Measurements from ENCODE around the gene MALT1.

The MALT1 gene

DNA sequence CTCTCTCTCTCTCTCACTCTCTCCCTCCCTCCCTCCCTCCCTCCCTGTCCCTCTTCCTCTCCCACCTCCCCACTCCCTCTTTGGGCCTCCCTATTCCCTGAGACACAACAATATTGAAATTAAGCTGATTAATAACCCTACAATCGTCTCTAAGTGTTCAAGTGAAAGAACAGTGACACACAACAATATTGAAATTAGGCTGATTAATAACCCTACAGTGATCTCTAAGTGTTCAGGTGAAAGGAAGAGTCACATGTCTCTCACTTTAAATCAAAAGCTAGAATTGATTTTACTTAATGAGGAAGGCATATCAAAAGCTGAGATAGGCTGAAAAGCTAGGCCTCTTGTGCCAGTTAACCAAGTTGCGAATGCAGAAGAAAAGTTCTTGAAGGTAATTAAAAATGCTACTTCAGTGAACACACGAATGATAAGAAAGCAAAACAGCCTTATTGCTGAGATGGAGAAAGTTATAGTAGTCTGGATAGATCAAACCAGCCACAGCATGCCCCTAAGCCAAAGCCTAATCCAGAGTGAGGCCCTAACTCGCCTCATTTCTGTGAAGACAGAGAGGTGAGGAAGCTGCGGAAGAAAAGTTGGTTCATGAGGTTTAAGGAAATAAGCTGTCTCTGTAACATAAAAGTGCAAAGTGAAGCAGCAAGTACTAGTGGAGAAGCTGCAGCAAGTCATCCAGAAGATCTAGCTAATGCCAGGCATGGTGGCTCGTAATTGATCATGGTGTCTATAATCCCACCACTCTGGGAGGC is 21.3 kb downstream of the MALT1 start:
- no peak for DNase-seq

- no peak for DNase-seq
These were observed 23.0 kb downstream of the MALT1 start for GRCh38 chr18:58694221-58694620.

DNA sequence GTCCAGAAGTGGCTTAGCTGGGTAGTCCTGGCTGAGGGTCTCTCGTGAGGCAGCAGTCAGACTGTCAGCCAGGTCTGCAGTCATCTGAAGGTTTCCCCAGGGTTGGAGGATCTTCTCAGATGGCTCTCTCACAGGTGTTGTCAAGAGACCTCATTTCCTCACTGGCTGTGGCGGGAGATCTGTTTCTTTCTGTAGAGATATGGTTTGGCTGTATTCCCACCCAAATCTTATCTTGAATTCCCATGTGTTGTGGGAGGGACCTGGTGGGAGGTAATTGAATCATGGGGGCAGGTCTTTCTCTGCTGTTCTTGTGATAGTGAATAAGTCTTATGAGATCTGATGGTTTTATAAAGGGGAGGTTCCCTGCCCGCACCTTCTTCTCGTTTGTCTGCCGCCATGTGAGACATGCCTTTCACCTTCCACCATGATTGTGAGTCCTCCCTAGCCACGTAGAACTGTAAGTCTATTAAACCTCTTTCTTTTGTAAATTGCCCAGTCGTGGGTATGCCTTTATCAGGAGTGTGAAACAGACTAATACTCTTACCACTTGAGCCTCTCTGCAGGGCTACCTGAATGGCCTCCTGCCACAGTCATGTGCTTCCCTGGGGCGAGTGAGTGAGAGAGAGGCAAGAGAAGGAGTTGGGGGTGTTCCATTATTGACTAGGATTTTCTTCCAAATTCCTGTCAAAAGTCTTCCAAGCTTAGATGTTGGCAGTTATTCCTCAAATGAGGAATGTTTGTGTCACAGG is 23.6 kb downstream of the MALT1 start:
- no peak for DNase-seq

- DNase-seq: no peak
These were observed 24.5 kb downstream of the MALT1 start for GRCh38 chr18:58695772-58696171.

DNA sequence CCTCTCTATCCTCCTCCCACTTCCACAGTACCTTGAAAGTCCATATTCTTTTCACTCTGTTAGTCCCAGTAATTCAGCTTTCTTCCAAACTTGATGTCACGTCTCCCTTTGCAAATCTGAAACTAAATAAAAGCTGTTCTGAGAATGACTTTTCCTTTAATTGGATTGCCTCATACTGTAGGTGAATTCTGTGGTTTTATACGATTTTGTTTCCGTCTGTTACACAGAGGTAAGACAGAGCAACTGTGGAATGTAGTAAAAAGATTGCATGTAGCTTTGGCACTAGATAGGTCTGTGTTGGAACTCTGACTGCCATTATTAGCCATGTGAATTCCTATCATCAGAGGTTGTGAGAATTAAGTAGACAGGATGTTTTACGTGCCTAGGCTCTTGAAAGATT is 25.9 kb downstream of the MALT1 start:
- DNase-seq: no peak

- DNase-seq: no peak
These were observed 27.5 kb downstream of the MALT1 start for GRCh38 chr18:58698701-58699193.

DNA sequence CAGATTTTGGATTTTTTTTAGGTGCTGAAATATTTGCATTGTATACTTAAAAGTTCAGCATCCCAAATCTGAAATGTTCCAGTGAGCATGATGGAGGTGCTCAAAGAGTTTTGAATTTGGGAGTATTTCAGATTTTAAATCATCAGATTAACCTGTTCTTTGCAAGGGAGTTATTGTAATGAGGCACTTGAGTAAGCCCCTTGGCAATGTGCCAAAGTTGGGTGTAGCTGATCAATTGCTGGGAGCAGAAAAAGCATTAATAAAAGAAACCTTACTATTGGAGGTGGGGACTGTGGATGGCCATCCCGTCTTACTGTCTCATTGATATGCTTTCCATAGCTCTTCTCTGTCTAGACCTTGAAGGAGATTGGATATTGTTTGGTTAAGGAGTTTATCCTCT is 28.3 kb downstream of the MALT1 start:
- DNase-seq: no peak

GRCh38 chr18:58700209-58700608 is 28.9 kb downstream of the MALT1 start:
- DNase-seq: no peak

DNA sequence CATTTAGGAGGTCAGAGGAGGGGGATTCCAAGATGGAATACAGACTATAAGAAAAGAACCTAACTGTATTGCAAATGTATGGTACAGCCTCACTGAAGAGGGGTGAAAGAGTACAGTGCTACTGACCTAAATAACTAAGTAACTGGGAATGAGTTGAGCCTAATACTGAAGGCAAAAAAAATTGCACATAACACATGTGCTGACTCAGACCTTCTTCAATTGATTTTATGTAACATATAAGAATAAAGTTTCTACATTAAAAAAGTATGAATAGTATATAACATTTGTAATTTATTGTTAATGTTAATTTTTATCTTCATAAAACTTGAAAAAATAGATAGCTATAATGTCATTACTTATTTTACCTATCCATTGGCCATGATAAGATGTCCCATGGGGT is 41.7 kb downstream of the MALT1 start:
- DNase-seq: no peak

GRCh38 chr18:58714259-58714658 is 43.0 kb downstream of the MALT1 start:
- DNase-seq: no peak

GRCh38 chr18:58714821-58715220 is 43.6 kb downstream of the MALT1 start:
- DNase-seq: no peak

GRCh38 chr18:58715540-58715939 is 44.3 kb downstream of the MALT1 start:
- DNase-seq: no peak

DNA sequence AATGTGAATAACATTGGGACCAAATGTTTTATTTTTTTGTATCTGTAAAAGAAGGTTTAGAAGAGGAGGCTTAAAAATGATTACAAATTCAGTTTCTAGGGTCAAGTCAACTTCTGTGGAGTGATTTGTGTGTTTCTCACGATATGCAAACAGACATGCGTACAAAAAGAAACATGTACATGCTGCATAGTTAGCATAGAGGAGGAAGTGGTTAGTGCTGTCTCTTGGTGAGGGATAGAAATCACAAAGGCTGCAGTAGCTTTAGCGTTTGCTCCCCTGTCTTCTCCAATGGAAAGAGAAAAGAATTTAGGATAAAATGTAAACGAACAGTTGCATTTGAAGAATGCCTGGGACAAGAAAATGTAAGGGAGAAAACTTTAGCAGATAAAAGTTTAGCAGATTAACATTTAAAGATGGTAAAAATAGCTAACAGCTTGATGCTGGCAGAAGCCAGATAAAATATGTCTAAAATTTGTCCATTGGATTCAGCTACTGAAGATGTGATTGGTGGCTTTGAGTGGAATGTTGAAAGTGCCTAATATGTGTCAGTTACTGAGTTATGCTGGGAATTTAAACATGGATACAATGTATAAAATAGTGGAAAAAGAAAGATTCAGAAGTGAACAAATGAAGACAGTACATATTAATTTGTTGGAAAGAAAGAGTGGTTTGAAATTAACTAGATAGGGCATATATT is 44.9 kb downstream of the MALT1 start:
- no peak for DNase-seq

DNA sequence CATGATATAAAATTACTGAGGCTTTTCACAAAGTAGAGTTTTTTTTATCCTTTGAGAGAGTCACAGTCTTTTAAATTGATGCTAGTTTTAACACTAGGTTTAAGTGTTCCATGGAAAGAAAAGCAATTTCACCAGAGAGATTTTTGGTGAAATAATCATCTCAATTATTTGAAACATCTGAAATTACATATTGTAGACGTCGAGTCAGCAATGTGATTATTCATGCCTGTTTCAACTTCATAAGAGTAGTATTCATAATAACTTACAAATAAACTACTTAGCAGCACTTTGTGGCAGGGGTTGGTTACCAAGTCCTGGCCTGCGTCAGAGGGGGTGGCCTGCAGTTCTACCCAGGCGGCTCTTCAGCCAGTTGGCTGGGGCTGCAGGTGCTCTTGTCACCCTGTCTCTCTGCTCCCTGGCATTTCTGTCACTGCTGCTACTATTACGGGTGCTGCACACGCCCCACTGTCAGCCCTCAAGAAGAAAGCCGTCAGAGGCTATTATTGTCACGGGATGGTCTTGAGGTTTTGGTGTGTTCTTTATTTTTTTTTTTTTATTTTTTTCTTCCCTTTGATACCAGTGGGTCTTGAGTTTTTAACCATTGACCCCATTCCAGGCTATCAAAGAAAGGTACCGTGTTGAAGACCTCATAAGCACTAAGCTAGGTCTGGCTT is 50.4 kb downstream of the MALT1 start:
- DNase-seq: no peak

GRCh38 chr18:58723810-58724602 is 52.7 kb downstream of the MALT1 start:
- DNase-seq: no peak

GRCh38 chr18:58726671-58727070 is 55.4 kb downstream of the MALT1 start:
- DNase-seq: no peak

GRCh38 chr18:58727776-58728500 is 56.7 kb downstream of the MALT1 start:
- DNase-seq: no peak

DNA sequence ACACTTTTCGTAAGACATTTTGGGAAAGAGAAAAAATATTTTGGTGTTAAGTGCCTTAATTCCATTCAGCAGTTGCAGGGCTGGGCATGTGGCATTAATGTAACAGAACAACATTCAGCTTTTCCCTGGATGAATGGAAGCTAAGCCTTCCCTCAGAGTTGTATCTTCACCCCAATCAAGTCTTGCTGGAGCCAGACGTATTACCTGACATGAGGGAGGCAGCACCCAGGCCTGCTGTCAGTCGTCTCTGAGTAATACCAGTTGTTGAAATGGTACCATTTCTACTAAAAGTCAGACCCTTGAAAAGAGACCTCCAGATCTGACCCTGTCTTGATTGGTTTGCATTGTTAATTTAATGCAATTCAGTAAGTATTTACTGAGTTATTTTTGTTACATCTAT is 57.5 kb downstream of the MALT1 start:
- no peak for DNase-seq

DNA sequence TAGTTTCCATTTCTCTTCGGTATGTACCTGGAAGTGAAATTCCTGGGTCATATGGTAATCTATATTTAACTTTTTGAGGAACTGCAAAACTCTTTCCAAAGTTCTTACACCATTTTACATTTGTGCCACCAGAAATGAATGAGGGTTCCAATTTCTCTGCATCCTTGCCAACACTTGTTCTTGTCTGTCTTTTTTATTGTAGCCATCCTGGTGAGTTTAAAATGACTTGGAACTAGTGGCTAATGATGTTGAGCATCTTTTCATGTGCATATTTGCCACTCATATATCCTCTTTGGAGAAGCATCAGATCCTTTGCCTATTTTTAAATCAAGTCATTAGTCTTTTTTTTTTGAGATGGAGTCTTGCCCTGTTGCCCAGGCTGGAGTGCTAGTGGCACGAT is 59.4 kb downstream of the MALT1 start:
- no peak for DNase-seq

GRCh38 chr18:58732471-58732870 is 61.2 kb downstream of the MALT1 start:
- no peak for DNase-seq

- no peak for DNase-seq
These were observed 62.6 kb downstream of the MALT1 start for GRCh38 chr18:58733866-58734265.

GRCh38 chr18:58738322-58738721 is 67.1 kb downstream of the MALT1 start:
- no peak for DNase-seq

All from activated T-cell treated with anti-CD3 and anti-CD28 coated beads, Interleukin-2, amount 50 U/mL, for 1 hour (primary cell).